Stimulated activated naive CD8-positive, alpha-beta T cell treated with anti-CD3 and anti-CD28 coated beads, Interleukin-15, Interleukin-2, amounts not matched to agents 100 U/mL and 50 U/mL, for 24 hours (primary cell): ENCODE measurements around the gene CCDC17.
"Not testable (repeated sequence)": the region's sequence is repeated elsewhere in the genome, so short reads cannot be mapped to it uniquely, and the experiment has no call there.

Experiments
- ATAC-seq: fragments of 150-1000 bp; cut with Tn5 transposase; one replicate; pipeline ENCODE4 v1.10.0; 2021
- DNase-seq: peaks from one replicate; pipeline ENCODE4 v3.0.0; 2021

CCDC17 gene

DNA sequence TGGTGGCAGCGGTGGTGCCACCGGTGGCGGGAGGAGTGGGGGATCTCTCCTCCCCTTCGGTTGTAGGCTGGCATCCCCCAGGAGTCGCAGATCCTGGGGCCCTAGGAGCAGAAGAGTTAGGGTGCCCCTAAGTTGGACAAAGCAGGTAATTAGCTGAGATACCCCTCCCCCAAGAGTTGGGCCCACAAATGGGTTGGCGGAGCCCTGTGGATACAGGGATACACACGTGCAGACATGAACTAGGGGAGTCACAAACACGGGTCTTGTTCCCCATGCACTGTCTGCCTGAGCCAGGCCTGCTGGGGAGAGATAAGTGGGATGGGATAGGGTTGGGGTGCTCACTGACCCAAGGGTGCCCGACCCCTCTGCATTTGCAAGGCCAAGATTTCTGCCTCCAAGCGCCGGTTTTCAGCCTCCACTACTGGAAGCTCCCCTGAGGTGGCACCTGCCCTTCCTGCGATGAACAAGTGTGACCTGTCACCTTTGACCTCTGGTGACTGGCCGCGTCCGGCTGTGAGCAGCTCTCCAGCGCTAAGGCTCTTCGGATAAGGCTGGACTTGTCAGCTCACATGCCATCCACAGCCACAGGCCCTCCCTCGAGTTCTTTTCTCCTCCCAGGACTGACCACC, 1.8 kb downstream of the CCDC17 start:
- no peak for ATAC-seq

DNA sequence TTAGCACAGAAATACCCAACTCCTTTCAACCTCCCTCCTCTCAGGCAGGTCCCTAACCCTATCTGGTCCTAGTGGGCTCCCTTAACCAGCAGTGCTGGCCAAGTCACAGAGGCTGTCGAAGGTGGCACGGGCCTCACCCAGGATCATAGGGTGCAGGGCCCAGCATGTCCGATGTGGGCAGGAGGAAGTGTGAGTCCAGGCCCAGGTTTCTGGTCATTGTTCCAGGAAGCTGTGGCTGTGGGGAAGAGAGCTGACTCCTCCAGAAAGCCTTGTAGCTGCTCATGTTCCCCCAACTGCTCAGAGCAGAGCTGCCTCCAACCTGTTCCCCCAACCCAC, 2.4 kb downstream of the CCDC17 start:
- ATAC-seq (no peak), DNase-seq (no peak)

More for the DNA sequence above, 1.8 kb downstream of the CCDC17 start:
- DNase-seq: no peak

DNA sequence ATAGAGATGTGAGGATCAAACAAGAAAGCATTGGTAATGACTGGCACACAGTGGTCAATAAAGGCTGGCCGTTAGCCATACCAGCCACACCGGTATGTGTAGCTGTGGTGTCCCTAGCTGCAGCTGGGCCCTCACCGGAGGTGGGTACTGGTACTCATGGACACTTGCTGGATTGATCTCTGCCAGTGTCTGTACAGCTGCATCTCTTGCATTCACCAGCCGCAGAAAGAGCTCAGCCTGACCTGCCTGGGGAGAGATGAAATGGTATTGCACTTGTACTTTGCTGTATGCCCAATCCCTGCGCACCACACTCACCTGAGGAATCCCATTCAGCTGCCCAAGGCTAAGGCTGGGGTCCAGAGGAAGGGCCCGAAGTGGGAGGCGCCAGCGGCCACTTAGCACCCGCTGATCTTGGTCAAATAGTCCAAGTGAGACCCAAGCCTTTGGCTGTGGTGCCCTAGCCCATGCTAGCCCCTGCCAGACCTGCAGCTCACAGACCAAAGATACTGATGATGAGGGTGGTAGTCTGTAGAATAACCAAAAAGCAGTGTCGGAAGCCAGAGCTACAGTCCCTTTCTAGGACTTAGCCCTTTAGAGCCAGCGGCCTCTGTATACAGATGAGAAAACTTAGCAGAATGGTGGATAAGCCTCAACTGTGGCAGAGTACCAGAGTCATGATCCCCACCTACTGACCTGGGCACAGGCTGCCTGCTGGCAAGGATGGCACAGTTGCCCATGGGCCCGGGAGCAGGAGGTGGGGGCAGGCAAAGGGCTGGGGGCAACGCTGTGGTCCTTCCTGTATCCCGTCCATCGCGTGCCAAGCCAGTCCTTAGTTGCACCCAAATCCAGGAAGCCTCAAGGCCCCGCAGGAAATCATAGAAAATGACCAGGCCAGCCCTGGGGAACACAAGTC, 3.0 kb downstream of the CCDC17 start:
- DNase-seq: no peak
- no peak for ATAC-seq

DNA sequence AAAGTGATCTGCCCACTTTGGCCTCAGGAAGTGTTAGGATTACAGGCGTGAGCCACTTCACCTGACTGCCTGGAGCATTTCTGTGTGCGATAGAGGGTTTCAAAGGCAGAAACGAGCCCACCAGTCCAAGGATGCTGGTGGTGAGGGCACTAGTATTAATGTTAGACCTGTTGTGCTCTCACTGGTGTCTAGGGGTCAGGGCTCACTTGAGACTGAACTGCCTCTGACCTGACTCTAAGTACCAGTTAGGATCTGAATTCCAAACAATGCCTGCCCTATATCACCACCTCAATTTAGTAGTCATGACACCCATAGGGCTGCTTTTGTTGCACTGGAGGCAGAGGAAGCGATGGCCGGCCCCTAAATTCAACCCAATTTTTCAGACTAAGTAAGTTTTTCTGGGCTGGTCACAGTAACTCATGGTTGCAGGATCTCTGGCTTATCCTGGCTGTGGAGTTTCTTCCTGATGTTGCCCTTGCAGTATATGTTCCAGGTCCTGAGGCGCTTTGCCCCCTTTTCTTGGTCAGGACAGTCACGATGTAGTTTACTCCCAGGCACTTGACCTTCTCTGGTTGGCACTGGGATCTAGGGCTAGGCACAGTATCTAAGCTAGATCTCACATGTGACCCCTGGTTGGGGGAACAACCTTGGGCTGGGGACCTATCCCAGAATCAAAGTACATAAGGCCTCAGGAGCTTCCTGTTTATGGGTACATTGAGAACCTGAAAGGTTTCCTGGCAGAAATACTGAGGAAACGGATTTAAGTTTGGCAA, 4.5 kb downstream of the CCDC17 start:
- DNase-seq (no peak), ATAC-seq (no peak)

DNA sequence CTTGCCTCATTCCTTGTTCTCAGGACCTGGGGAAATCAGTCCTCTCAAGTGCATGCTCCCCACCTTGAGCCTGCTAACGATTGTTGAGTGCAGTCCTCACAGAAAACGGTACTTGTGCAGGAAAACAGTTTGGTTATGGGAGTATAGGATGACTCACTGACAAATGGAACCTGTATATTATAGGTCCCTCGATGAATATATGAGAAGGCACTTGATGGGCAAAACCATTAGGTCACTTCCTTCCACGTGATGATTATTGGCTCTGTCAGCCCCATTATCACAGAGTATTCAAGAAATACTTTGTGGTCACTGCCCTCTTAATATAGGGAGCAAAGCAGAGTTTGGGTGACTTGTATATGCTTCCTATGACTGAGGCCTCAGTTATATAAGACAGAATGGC, 6.2 kb downstream of the CCDC17 start:
- no peak for ATAC-seq
- DNase-seq: no peak

DNA sequence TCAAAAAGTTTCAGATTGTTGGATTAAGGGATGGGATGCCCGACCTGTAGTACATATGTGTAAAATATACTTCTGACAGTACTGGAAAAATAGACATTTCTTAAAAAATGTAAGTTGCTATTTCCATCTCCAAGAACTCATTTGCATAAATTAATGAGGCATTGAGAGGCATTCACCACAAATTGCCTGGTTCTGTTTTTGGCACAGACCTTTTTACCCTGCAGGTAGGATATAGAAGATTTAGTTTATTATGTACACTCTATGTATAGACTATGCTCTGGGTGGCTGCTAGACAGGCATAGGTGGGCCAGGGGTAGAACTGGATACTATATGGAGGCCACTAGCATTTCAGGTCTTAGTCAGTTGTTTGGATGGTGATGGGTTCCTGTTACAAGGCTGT, 8.0 kb downstream of the CCDC17 start:
- no peak for DNase-seq
- ATAC-seq: no peak

DNA sequence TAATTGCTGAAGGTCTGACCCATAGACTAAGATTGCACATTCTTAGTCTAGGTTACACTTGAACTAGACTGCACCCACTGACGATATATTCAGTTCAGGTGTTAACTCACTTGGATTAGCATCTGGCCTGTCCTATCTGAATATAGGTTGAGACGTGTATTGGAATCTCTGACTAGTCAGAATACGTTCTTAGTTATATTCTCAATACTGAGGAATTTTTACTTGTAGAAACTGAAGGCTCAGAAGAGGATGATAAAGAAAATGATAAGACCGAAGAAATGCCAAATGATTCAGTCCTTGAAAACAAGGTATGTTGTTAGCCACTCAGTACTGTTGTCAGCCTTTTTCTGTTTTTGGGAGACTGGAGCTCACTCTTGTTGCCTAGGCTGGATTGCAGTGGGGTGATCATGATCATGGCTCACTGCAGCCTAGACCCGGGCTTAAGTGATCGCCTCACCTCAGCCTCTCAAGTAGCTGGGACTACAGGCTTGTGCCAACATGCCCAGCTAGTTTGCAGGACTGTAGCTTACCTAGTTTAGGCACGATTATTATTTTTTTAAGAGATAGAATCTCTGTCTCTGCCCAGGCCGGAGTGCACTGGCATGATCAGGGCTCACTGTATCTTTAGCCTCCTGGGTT, 10.8 kb downstream of the CCDC17 start:
- ATAC-seq: no peak
- DNase-seq: no peak

DNA sequence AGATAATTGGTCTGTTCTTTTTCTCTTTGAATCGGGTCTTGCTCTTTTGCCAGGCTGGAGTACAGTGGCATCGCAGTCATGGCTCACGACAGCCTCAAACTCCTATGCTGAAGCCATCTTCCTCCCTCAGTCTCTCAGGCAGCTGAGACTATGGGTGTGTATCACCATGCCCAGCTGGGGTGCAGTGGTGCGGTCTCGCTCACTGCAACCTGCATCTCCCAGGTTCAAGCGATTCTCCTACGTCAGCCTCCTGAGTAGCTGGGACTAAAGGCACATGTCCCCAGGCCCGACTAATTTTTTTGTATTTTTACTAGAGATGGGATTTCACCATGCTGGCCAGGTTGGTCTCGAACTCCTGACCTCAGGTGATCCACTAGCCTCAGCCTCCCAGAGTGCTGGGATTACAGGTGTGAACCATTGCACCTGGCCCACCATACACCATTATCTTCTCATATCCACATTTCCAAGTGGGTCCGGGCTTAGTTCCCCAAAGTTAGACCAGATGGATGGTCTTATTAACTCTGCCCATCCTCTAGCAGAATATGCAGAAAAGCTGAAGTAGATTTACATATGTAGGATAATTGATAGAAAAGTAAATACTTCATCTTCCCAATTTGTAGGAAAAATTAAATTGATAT, 13.1 kb downstream of the CCDC17 start:
- ATAC-seq: no peak
- DNase-seq: no peak

DNA sequence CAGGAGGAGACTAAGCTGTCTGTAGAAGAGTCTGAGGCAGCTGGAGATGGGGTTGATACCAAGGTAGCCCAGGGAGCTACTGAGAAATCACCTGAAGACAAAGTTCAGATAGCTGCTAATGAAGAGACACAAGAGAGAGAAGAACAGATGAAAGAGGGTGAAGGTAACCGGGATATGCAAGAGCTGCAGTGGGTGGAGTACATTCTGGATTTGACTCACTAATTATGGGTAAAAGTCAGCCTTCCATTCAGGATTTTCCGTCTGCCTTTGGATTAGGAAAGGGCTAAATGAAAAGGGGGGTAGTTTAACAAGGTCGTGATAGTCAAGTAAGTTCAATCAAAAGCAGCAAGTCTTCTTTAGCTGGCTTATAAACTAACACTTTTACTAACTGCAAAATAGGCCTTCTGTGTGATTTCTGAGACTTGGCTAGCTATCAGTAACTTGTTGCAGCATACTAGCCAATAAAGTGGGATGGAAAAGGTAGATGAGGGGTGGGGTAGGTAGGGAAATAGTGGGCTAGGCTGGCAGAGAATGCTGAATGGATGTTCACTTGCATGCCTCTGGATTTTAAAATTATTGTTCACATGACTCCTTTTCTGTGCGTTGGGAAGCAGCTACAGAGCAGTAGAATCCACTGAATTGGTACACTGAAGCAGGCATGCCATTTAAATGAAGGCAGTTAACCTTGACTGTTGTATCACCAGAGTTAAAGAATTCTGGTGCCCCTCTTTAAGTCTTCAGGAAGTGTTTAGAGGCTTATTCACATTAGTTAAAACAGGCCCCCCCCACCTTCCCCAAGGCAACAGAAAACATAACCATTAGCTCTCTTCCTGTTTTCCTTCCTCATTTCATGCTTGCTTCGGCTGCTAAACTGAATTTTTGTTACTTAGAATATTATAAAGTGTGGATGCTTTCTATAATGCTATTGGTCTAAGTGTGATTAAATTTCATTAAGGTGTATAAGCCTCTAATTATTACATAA, 15.4 kb downstream of the CCDC17 start:
- DNase-seq: no peak
- ATAC-seq: no peak

DNA sequence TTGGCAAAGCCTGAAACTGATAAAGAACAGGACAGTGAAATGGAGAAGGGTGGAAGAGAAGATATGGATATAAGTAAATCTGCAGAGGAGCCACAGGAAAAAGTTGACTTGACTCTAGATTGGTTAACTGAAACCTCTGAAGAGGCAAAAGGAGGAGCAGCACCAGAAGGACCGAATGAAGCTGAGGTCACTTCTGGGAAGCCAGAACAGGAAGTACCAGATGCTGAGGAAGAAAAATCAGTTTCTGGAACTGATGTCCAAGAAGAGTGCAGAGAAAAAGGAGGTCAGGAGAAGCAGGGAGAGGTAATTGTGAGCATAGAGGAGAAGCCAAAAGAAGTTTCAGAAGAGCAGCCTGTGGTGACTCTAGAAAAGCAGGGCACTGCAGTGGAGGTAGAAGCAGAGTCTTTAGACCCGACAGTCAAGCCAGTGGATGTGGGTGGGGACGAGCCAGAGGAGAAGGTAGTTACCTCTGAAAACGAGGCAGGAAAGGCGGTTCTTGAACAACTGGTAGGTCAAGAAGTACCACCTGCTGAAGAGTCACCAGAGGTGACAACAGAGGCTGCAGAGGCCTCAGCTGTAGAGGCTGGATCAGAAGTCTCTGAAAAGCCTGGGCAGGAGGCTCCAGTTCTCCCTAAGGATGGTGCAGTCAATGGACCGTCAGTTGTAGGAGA, 16.3 kb downstream of the CCDC17 start:
- ATAC-seq: no peak
- no peak for DNase-seq

DNA sequence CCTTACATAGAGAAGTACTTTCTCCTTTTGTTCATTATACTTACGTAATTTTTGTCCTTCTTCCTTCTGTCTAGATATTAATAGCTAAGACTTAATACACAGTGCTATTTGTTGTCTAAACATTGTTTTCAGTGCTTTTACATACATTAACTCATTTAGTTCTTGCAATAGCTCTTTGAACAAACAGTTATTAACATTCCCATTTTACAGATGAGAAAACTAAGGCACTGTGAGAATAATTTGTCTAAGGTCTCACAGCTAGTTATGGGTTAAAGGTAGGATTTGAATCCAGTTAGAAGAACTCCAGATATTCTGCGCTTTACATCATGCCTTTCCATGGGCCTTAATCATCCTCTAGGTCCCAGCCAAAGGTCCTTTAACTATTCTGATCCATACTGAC, 19.6 kb downstream of the CCDC17 start:
- DNase-seq (no peak), ATAC-seq (no peak)

DNA sequence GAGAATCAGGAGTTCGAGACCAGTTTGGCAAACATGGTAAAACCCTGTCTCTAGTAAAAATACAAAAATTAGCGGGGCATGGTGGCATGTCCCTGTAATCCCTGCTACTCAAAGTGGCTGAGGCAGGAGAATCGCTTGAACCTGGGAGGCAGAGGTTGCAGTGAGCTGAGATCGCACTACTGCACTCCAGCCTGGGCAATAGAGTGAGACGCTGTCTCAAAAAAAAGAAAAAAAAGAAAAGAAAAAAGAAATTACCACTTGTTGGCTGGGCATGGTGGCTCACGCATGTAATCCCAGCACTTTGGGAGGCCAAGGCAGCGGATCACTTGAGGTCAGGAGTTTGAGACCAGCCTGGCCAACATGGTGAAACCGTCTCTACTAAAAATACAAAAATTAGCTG, 27.1 kb downstream of the CCDC17 start:
- not testable (repeated sequence) for DNase-seq, ATAC-seq

DNA sequence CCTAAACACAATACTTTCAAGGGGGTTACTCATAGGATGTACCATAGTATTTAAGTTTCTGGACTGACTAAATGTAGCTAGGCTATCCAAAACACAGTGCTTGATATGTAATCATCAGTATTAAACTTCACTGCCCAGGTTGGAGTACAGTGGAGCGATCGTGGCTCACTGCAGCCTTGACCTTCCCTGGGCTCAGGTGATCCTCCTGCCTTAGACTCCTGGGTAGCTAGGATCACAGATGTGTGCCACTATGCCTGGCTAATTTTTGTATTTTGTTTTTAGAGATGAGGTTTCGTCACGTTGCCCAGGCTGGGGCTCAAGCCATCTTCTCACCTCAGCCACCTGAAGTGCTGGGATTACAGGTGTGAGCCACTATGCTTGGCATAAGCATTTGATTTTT, 29.4 kb downstream of the CCDC17 start:
- no peak for ATAC-seq

DNA sequence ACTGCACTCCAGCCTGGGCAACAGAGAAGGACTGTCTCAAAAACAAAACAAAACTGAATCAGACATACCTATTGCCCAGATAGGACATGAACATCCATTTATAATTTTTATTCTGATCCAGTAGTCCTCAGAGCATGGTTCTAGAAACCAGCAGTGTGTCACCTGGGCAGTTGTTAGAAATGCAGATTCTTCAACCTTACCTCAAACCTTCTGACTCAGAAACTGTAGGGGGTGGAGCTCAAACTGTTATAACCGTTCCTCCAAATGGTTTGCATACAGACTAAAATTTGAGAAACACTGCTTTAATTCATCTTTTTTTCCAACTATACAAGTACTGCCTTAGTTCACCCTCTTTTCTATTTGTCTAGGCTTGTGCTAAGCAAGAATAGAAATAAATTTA, 34.0 kb downstream of the CCDC17 start:
- DNase-seq: no peak
- ATAC-seq: no peak

More for the DNA sequence above, 29.4 kb downstream of the CCDC17 start:
- no peak for DNase-seq

DNA sequence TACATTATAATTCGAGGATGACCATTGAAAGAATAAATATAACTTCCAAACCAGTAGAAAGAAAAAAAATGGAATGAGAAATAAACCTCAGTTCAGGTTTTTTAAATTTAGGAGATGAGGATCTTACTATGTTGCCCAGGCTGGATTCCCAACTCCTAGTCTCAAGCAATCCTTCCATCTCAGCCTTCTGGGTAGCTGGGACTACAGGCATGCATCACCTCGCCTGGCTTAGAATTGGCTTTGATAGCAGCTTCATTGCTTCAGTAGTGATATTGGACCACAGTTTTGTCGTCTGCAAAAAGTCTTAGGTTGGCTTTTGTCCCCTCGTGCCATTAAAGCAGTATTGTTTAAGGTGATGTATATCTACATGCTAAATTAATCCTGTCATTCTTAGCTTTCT, 37.1 kb downstream of the CCDC17 start:
- DNase-seq: no peak
- ATAC-seq: no peak

DNA sequence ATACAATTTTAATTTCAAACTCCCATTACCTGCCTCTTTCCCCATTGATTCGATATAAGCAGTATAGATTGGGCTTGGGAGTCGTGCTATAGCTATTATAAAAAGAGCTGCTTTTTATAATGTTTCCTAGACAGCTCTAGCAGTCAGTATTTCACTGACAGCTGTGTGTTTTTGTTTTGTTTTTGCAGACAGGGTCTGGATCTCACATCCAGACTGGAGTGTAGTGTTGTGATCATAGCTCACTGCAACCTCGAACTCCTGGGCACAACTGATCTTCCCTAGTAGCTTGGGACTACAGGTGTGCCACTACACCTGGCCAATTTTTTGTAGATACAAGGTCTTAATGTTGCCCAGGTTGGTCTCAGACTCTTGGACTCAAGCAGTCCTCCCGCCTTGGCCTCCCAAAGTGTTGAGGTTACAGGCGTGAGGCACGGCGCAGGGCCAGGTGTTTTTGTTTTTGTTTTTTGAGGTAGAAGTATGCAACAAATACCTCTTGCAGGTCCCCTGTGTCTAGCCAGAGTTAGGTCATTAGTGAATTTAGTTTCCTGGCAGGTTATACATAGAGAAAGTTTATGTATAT, 38.3 kb downstream of the CCDC17 start:
- no peak for ATAC-seq
- peak; percentile 11 for DNase-seq

DNA sequence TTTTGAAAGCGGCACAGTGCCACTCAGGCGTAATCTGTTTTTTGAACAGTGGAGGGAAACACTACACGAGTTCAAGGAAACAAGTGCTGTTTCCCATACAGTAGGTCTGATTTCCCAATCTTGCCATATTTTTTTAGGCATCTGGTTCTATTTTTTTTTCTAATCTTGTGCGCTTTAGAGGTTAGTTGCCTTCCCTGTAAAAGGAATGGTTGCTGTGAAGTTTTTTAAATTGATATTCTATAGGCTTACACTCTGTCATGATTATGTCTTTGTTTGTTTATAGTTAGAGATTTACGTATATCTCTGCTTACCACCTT, 38.8 kb downstream of the CCDC17 start:
- no peak for DNase-seq
- no peak for ATAC-seq

DNA sequence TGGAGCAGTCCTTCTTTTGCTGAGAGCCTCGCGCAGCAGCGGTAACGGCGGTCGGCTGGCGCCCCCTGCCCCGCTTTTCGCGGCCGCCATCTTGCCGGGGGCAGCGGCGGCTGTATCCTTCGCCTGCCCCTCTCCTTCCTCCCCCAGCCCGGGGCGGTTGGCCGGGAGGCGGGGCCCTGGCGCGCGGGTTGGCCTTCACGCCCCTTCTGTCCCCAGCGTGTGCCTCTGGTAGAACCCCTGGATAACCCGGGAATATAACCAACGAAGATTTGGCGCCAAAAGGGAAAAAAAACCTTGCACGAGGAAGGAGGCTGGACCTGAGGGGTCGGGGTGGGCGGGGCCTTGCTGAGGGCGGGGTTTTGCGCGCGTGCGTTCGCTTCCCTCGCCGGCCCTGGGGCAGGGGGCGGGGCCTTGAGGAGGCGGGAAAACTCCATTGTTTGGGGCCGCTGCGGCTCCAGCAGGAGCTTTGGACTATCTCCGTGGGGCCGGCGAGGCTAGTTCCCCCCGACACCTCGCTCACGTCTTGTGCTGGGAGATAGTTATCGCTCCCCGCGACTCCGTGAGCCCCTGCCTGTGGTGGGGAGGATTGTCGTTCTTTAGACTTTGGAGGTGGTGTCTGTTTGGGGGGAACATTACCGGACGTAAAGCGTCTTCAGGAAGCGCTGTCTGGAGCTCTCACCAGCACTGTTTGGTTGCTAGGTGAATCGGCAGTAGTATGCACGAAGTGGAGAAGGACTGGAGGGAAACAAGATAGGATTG, 39.3 kb downstream of the CCDC17 start:
- DNase-seq (peak; percentile 93), ATAC-seq (peak; percentile 48)

DNA sequence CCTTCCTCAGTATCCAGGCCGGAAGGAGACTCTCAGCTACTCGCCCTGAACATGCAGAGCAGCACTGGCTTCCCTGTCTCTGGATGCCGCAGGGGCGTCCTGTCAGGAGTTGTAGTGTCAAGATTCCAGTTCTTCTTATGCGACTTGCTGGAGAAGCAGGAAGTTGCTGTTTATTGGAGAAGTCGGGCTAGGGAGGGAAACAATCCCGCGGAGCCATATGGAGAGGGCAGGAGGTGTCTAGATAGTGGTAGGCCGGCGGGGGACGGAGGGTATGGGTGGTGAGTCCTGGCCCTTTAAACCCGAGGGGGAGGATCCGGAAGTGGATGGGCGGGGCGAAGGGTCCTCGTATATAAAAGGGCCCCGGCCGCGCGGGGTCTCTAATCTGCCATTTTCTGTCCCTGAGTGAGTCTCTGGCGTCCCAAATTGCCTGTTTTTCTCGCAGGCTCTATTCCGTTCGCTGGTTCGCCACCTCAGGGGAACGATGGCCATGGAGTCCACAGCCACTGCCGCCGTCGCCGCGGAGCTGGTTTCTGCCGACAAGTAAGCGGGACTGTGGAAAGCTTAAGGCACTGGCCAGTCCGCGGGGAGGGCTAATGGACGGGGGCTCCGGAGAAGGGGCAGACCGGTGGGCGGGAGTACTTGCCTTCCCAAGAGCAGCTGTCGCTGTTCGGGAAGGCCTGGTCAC, 40.0 kb downstream of the CCDC17 start, which contains the start of gene NASP:
TSS of gene NASP (plus strand) at position 376 of the 685 bp plus-strand sequence. CDS start at position 482, 106 bp downstream.
- peak; percentile 93 for DNase-seq
- ATAC-seq: peak; percentile 67
